Neutrophil (primary cell): Measurements from ENCODE around the gene VSNL1.

Experiments used
- H3K27ac ChIP-seq: fragments of 200-600 bp; sonication (generic); 2 replicates; pipeline ENCODE4 v1.5.1; 2016; ENCODE audit warnings: mild to moderate bottlenecking, moderate library complexity
- H3K27me3 ChIP-seq: fragments of 200-600 bp; sonication (generic); 2 replicates; pipeline ENCODE4 v1.6.0; 2016; ENCODE audit warnings: mild to moderate bottlenecking
- H3K36me3 ChIP-seq: fragments of 200-600 bp; sonication (generic); 2 replicates; pipeline ENCODE4 v1.5.1; 2017
- H3K4me1 ChIP-seq, 2 experiments: fragments of 200-600 bp in 1 of 2; sonication (generic) in 1 of 2; 1 replicate in 1 of 2; 2 replicates in 1 of 2; pipeline versions ENCODE4 v1.5.1 to v1.6.1; 2013 to 2016; ENCODE audit warnings: low read depth in 1 of 2, low read length in 1 of 2, mild to moderate bottlenecking in 1 of 2, moderate library complexity in 1 of 2; ENCODE audit not compliant: control insufficient read depth in 1 of 2, insufficient read depth in 1 of 2
- H3K4me3 ChIP-seq, 2 experiments: fragments of 200-600 bp in 1 of 2; sonication (generic) in 1 of 2; 1 replicate in 1 of 2; 2 replicates in 1 of 2; pipeline ENCODE4 v1.5.1; 2013 to 2016; ENCODE audit warnings: low read depth in 1 of 2, low read length in 1 of 2, mild to moderate bottlenecking in 1 of 2, moderate library complexity in 1 of 2
- H3K9me3 ChIP-seq: fragments of 200-600 bp; sonication (generic); 2 replicates; pipeline ENCODE4 v1.5.1; 2016
- TF ChIP-seq, protein P1 (sequence below): fragments of 200-600 bp; sonication (generic); IDR thresholded peaks from 2 replicates; pipeline ENCODE4 v1.5.1; 2016; ENCODE audit warnings: antibody characterized with exemption

VSNL1 gene

DNA sequence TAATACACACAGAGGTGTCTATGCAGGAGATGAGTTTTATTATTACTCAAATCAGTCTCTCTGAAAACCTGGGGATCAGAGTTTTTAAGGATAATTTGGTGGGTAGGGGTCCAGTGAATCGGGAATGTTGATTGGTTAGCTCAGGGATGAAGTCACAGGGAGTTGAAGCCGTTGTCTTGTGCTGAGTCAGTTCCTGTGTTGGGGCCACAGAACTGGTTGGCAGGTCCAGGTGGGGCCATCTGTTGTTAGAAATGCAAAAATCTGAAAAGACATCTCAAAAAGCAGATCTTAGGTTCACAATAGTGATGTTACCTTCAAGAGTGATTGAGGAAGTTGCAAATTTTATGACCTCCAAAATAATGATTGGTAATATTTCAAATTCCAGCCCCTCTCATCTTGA is 86.9 kb downstream of the VSNL1 start:
- H3K4me3 ChIP-seq: no peak overlapping the region
- H3K36me3 ChIP-seq: no peaks in the 10 kb centered on the region
- H3K27me3 ChIP-seq: no peaks in the 10 kb centered on the region
- TF ChIP-seq, protein P1, sequence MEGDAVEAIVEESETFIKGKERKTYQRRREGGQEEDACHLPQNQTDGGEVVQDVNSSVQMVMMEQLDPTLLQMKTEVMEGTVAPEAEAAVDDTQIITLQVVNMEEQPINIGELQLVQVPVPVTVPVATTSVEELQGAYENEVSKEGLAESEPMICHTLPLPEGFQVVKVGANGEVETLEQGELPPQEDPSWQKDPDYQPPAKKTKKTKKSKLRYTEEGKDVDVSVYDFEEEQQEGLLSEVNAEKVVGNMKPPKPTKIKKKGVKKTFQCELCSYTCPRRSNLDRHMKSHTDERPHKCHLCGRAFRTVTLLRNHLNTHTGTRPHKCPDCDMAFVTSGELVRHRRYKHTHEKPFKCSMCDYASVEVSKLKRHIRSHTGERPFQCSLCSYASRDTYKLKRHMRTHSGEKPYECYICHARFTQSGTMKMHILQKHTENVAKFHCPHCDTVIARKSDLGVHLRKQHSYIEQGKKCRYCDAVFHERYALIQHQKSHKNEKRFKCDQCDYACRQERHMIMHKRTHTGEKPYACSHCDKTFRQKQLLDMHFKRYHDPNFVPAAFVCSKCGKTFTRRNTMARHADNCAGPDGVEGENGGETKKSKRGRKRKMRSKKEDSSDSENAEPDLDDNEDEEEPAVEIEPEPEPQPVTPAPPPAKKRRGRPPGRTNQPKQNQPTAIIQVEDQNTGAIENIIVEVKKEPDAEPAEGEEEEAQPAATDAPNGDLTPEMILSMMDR: no peak
- no peaks in the 10 kb centered on the region for H3K9me3 ChIP-seq
- H3K4me1 ChIP-seq: no peaks in the 10 kb centered on the region
- H3K27ac ChIP-seq: no peak overlapping the region

DNA sequence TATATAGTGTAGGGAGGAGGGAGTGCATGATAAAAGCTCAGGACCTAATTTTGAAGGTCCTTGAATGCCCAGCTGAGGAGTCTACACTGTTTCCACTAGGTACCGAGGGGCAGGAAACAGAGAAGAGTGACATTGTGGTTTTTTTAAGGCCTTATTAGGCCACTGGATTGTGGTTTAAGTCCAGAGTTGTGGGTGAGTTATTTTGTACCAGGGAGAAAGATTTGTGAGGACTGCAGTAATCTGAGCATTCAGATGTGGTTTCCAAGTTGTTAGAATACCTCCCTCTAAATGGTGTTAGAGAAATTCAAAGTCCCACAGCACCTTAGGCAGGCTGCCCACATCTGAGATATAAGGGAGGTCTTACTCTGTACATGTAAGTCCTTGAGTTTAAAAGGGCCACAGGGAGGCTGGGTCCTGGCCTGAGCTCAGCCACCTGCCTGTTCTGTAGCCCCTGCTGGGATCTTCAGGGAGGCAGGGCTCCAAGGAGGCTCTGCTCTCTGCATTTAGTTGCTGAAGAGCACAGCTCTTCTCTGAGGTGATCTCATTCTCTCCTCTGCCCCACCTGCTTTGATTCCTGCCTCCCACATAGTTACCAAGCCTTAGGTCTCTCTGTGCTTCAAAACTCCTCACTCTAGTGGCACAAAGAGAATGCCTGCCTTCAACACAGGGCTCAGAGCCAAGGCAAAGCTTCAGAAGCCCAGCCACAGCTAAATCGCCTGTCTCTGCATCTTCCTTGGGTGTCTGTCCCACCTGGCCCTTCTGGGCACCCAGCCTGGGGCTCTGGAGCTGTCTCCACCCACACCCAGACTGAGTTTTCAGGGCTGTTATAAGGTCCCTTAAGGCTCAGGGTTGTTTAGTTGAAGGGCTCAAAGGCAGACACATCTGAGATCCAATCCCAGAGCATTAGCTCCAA is 88.1 kb downstream of the VSNL1 start:
- Histone ChIP-seq H3K9me3 (no peaks in the 10 kb centered on the region), H3K27me3 (no peaks in the 10 kb centered on the region), H3K36me3 (no peaks in the 10 kb centered on the region), H3K27ac (no peak overlapping the region), H3K4me3 (no peak overlapping the region), H3K4me1 (no peaks in the 10 kb centered on the region)
- TF ChIP-seq, protein P1: no peak

DNA sequence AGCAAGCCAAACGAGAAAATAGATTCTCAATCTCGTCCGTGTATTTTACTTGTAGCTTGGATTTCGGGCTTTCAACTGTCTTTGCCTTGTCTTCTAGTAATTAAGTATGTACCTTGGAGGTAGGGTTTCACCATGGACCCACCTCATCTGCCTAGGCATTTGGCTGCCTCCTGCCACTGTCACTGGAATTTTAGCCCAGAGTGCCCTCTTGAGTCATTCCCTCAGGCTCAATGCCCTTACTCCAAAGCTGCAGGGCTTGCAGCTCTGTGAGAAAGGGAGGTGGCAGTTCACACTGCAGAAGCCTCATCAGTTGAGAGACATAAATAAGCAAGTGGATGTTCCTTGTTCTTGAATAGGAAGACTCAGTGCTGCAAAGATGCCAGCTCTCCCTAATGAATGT is 89.6 kb downstream of the VSNL1 start:
- Histone ChIP-seq H3K36me3 (no peaks in the 10 kb centered on the region), H3K4me3 (no peak overlapping the region), H3K4me1 (no peaks in the 10 kb centered on the region), H3K9me3 (no peaks in the 10 kb centered on the region), H3K27ac (no peak overlapping the region), H3K27me3 (no peaks in the 10 kb centered on the region)
- TF ChIP-seq, protein P1: no peak

DNA sequence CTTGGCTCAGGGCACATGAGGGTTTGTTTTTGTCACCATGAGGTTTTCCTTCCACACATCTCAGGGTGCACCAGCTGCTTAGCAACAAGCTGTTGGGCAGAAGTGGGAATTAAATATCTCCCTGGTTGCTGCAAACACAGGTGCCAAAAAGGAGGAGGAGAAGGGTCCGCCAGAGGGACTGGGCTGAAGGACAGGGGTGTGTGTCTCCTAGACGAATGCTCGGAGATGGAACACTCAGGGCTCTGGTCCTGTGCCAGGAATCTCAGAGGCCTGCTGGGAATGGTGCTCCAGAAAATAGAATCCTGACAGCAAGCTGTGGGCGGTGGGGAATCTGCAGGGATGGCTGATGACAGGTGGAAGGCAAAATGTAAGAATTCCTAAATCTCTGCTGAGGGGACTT is 94.5 kb downstream of the VSNL1 start:
- TF ChIP-seq, protein P1: no peak
- H3K9me3 ChIP-seq: no peaks in the 10 kb centered on the region

DNA sequence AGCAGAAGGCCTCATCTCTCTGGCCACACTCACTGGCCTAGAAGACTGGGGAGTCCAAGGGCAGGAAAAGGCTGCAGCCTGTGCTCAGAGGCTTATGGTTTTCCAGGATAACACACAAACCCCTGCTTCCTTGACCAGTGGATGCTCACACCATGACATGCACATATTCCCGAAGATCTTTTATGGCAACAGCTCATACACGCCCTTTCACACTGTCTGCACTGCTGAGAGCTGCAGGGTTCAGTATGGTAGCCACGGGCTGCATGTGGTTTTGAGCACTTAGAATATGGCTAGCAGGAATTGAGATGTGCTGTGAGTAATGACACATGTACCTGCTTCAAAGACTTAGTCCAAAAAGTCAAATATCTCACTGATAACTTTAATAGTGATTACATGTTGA is 95.8 kb downstream of the VSNL1 start:
- Histone ChIP-seq H3K4me3 (no peak overlapping the region), H3K4me1 (no peaks in the 10 kb centered on the region), H3K27ac (no peak overlapping the region), H3K9me3 (no peaks in the 10 kb centered on the region), H3K36me3 (no peaks in the 10 kb centered on the region), H3K27me3 (no peaks in the 10 kb centered on the region)
- TF ChIP-seq, protein P1: no peak

More for the DNA sequence above, 94.5 kb downstream of the VSNL1 start:
- Histone ChIP-seq H3K4me1 (no peaks in the 10 kb centered on the region), H3K27me3 (no peaks in the 10 kb centered on the region), H3K4me3 (no peak overlapping the region), H3K36me3 (no peaks in the 10 kb centered on the region), H3K27ac (no peak overlapping the region)
